Measurements from ENCODE around the gene IGDCC3.

- TF ChIP-seq MAX (IDR thresholded peaks at IDR 0.05; ENCODE audit: insufficient read depth, insufficient read length) (no peak), CTCF (IDR thresholded peaks at IDR 0.05; ENCODE audit: extremely low read depth in 1 of 2, insufficient read depth in 1 of 2, low read depth in 1 of 2, low read length in 2 of 2) (no peak), POLR2A (IDR thresholded peaks at IDR 0.05; ENCODE audit: low read depth, low read length) (no peak), MYC (IDR thresholded peaks at IDR 0.05; ENCODE audit: low read depth, low read length) (no peak), POLR2AphosphoS5 (IDR thresholded peaks at IDR 0.05; ENCODE audit: insufficient read depth, low read depth, low read length) (no peak), JUN (IDR thresholded peaks at IDR 0.05; ENCODE audit: borderline replicate concordance, insufficient read depth, insufficient read length, low read depth) (no peak), EZH2 (IDR thresholded peaks at IDR 0.05; ENCODE audit: borderline replicate concordance, low read depth, low read length, severe bottlenecking) (no peak), GATA2 (IDR thresholded peaks at IDR 0.05; ENCODE audit: insufficient read depth, insufficient read length, low read depth, low read length) (no peak), FOS (IDR thresholded peaks at IDR 0.05; ENCODE audit: borderline replicate concordance, insufficient read depth, low read length) (no peak)
Measured at GRCh38 chr15:65399001-65399706, 21.4 kb upstream of the IGDCC3 start.
